NCI-H1694 (cell line): Measurements from ENCODE around the gene ST14.
A peak's percentile ranks its signal among the peaks of the same experiment; 100 is the strongest.
"Not testable (repeated sequence)": the region's sequence is repeated elsewhere in the genome, so short reads cannot be mapped to it uniquely, and the experiment has no call there.

ENCODE experiments used
- DNase-seq: peaks from one replicate; lab custom pipeline; 2025; lab: John Stamatoyannopoulos, UW

Gene ST14

DNA sequence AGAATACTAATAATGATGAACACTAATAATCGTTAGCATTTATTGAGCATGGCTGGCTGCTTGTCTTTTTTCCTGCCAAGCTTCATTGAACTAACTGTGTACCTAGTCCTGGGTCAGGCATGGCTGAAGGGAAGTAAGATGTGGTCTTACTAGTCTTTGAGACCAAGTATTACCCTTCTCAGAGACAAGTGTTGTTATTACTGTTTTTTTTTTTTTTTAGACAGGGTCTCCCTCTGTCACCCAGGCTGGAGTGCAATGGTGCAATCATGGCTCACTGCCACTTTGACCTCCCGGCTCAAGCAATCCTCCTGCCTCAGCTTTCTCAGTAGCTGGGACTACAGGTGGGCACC, 4.6 kb downstream of the ST14 start:
- no peak for DNase-seq

DNA sequence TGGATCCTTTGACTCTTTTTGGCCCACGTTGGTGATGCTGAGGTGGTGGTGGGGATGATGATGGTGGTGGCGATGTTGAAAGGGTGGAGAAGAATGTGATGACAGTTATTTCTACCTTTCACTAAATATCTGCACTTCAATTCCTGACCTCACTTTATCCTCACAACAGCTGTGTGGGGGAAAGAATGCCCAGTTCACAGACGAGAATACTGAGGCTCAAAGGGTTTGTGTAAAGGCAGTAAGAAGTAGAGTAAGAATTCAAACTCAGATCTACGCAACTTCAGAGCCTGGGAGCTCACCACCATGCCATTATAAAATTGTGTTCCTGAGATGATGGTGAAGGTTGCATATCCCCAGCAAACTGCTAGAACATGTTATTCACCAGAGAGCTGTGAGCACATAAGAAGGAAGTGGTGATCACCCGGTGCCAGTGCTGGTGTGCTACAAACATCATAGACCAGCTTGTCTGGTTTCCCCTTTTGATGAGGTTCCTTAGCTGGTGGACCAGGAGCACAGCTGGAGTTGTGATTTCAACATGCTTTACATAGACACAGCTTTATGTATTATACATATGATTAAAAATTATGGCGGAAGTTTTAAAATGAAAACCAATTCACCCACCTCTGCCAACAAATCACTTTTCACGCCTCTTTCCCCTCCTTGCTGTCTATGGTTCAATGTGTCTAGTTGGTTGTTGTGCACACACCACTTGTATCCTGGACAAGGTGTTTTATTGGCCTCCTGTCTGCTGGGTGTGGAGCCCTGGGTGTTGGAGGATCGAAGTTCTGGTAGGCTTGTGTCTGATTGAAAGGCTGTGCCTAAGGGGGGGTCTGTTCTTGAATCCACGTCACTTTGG, 6.2 kb downstream of the ST14 start:
- no peak for DNase-seq

DNA sequence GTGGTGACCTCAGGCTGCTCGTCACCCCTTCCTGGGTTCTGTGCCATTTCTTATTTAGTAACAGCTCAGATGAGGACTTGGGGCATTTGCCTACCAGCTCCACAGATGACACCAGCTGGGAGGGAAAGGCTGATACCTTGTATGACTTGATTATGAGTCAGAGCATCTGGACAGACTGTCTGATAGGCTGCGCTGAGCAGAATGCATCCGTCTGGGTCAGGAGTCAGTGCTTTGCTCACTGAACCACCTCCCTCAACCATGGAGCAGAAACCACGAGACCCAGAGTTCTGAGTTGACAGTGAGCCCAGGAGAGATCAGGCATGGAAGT, 6.8 kb downstream of the ST14 start:
- DNase-seq = peak; percentile 25

DNA sequence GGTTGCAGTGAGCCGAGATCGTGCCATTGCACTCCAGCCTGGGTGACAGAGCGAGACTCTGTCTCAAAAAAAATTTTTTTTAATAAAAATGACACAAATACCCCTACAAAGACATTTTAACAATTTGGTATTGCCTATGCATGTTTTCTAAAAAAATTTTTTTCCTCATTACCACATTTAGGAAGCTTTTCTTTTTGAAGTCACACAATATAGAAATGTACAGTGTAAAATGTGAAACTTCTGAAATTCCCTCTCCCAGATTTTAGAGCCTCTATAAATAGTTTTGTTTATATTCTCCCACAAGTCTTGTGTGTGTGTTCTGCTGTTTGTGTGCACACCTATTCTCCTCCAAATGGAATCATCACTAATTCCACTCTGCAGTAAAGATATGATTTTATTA, 7.6 kb downstream of the ST14 start:
- no peak for DNase-seq

DNA sequence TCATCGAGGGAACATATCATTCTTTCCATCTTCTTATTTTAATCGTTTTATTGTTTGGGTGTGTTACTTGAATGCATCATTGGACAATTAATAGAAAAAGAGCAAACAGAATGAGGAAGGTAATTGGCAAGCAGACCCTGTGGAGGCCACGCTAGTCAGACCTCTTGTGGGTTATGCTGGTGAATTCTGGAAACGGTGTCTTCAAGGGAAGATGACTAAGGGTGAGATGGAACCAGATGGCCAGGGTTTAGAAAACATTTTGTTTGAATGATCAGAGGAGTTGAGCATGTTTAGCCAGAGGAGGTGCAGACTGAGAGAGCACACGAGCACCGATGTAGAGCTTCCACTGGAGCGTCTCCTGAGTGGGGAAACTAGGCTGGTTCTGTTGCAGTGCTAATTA, 8.5 kb downstream of the ST14 start:
- no peak for DNase-seq

- no peak for DNase-seq
Observed at GRCh38 chr11:130170345-130170744, 10.8 kb downstream of the ST14 start.

DNA sequence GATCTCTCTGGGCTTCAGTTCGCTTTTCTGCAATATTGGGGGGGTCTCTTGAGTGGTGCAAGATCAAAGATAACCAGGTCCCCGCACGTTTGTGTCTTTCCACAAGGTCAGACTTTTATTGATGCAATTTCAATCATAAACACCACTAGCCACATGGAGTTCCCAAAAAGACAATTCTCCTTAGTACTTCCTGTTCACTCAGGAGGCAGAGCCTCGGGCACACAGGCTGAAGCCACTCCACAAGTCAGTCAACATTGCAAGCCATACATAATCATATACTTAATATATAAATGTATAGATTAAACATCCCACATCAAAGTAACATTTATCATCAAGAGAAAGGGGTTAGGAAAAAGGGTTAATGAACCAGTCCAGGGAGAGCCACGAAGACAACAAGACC, 12.0 kb downstream of the ST14 start:
- no peak for DNase-seq

GRCh38 chr11:130172001-130172400, 12.4 kb downstream of the ST14 start:
- not testable (repeated sequence) for DNase-seq

- DNase-seq = no peak
Observed at GRCh38 chr11:130174642-130175041, 15.1 kb downstream of the ST14 start.

GRCh38 chr11:130175898-130176297, 16.3 kb downstream of the ST14 start:
- no peak for DNase-seq

DNA sequence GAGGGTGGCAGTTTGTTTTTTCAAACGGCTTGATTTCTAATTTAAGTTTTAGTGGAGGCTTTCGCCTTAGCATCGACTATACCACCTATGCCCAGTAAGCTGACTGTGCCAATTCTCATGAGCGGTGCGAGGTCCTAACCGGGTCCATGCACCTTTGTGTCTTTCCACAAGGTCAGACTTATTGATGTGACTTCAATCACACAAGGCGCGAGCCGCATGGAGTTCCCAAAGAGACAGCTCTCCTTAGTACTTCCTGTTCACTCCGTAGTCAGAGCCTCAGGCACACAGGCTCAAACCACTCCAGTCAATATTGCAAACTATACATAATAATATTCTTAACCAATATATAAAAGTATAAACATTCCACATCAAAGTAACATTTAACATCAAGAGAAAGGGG, 18.2 kb downstream of the ST14 start:
- no peak for DNase-seq

GRCh38 chr11:130178441-130179339, 19.1 kb downstream of the ST14 start:
- no peak for DNase-seq

DNA sequence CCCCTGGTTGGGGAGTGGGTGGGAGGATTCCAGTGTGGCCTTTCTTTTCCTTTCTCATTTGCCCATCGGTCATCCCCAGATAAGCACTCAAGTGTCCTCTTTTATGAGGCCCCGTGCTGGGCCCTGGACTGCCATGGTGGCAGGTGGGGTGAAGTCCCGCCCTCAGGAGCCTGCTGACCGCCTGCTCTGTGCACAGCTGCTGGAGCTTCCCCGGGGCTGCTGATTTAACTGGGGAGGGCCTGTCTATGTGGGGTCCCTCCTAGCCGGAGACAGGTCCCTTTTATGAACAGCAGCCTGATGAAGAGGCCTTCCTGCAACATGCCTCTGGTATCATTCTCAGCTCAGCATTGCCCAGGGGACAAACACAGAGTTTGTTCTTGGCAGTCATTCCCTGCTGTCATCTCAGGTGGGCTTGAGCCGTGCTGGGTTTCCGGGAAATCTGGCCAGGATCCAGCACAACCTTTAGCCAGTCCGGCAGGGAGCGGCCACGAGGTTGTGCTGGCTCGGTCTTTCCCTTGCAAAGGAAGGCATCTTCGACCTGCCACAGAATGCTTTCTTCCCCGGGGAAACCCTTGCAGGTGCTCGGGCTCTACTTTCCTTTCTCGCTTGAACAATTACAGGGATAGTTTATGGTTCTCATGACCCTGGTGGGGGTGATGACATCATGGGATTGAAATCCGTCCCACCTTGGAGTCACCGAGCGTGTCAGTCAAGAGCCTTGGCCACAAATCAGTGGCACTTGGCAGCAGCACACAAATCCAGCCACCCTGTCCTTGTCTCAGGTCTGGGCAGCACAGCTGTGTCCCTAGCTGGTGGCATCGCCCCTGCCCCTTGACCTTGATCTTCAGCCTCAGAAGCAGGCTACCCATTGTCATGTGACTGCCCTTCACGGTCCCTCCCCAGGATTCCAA, 20.1 kb downstream of the ST14 start:
- DNase-seq = no peak

GRCh38 chr11:130180491-130180890, 20.9 kb downstream of the ST14 start:
- DNase-seq = no peak

GRCh38 chr11:130180896-130181294, 21.3 kb downstream of the ST14 start:
- no peak for DNase-seq

GRCh38 chr11:130181295-130182272, 22.0 kb downstream of the ST14 start:
- no peak for DNase-seq

DNA sequence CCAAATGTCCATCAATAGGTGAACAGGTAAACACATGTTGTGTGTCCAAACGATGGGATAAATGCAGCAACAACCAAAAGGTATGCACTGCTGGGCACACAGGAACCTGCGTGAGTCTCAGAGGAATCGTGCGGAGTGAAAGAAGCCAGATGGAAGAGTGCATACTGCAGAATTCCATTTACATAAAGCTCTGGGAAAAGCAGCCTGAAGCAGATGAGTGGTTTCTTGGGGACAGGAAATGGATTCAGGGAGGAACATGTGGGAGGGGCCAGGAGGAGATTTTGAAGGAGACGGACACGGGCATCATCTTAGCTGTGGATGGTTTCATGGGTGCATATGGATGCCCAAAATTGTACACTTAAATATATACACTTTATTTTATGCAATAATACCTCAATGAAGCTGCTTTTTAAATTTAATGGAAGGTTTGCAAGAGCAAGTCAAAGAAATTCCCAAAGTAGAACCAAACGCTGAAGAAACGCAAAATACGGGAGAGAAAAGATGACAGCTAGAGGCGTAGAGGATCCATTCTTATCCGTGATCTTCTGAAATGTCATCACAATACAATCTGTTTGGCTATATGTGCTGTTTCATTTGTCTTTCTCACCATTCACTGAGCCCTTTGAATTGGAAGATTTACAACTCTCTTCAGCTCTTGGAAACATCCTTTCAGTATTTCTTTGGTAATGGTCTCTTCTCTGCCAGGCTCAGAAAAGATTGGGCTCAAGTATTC, 24.5 kb downstream of the ST14 start:
- no peak for DNase-seq

DNA sequence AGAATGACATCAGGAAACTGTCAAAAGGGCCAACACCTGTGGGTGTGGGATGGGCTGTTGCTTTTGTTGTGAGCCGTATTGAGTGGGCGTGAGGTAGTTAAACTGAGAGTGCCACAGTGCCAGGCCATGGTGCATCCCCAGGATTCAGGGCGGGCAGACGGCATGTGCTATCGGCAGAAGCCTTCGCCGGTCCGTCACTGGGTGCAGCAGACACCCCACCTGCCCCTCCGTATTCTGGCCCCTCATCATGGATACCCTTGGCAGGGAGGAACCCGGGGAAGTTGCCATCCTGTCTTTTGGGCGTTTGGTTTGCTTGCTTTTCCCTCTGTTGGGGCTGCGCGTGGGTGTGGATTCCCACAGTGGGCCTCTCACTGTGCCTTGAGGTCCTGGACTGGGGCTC, 27.5 kb downstream of the ST14 start:
- no peak for DNase-seq

DNA sequence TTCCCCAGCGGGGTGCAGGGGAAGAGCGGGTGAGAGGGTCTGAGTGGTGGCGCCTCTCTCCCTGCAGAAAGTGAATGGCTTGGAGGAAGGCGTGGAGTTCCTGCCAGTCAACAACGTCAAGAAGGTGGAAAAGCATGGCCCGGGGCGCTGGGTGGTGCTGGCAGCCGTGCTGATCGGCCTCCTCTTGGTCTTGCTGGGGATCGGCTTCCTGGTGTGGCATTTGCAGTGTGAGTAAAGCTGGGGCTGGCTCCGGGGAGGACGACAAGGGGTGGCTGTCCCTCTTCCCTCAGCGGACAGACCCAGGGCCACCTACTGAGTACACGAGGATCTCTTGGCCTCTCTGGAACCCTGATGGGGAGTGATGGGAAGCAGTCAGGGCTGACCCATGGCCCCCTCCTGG, 28.5 kb downstream of the ST14 start:
- DNase-seq = no peak

DNA sequence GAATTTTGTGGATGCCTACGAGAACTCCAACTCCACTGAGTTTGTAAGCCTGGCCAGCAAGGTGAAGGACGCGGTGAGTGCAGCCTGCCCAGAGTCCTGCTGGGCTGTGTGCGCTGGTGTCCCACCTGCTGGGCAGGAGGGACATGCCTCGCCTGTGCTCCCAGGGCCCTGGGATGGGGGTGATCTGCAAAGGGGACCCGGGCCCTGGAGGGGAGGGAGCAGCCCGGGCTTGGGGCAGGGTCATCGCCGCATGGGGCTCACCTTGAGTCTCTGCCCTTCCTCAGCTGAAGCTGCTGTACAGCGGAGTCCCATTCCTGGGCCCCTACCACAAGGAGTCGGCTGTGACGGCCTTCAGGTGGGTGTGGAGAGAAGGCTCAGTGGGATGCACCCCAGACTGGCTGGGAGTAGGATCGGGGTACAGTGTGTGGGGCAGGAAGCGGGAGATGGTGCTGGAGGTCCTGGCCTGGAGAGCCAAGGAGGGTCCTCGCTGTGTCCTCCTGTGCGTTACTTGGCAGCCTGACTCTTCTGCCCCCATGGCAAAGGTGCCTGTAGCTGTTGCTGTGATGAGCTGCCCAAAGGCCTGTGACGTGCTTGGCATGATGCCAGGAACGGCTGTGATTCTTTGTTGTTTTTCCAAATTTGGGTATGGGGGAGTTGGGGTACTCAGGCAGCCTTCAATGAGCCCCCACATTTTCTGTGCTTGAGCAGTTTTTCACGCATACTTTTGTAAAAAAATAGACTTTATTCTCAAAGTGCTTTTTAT, 29.2 kb downstream of the ST14 start:
- no peak for DNase-seq
